Mucosa of stomach (tissue), 1 donor: ENCODE data around the gene KRT17.
"Not testable (repeated sequence)": the region's sequence is repeated elsewhere in the genome, so short reads cannot be mapped to it uniquely, and the experiment has no call there.

Source experiments
- H3K27me3 ChIP-seq: one replicate; pipeline ENCODE4 v1.7.0; 2013; ENCODE audit warnings: mild to moderate bottlenecking, low read length; ENCODE audit not compliant: control insufficient read depth, insufficient read depth
- H3K36me3 ChIP-seq: one replicate; pipeline ENCODE4 v1.7.0; 2013; ENCODE audit warnings: low read length; ENCODE audit not compliant: control insufficient read depth, insufficient read depth
- H3K4me1 ChIP-seq: one replicate; pipeline ENCODE4 v1.7.0; 2013; ENCODE audit warnings: mild to moderate bottlenecking, low read length; ENCODE audit not compliant: control insufficient read depth, insufficient read depth
- H3K4me3 ChIP-seq: one replicate; pipeline ENCODE4 v1.7.0; 2013; ENCODE audit warnings: low read length
- H3K9ac ChIP-seq: one replicate; pipeline ENCODE4 v1.7.0; 2013; ENCODE audit warnings: mild to moderate bottlenecking, low read length, moderate library complexity
- H3K9me3 ChIP-seq: one replicate; pipeline ENCODE4 v1.7.0; 2013; ENCODE audit warnings: mild to moderate bottlenecking, low read length, moderate library complexity; ENCODE audit not compliant: control insufficient read depth
- donor health status: Pancreatic carcinoma.

KRT17 gene

DNA sequence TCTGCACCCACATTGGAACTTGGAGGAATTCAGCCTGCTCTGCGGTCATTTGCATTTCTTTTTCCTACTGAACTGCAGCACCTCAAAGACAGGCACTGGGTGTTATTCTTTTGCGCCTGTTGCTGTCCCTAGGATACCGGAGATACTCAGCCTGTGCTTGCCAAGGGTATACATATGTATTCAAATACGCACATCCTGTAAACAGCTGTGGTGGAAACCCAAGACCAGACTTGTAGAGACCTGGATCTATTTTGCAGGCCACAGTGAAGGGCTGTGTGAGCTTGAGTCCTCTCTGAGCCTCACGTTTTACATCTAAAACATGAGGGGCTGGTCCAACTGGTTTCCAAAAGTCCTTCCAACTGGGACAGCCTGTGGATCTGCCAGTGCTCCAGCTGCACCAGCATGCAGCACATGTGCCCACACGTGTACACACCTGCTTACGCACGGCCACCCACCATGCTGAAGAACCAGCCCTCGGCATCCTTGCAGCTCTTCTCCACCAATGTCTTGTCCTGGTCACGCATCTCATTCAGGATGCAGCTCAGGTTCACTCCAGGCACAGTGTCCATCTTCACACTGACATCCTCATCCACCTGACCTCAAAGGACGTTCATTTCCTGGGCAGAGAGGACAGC lies 4.4 kb upstream of the KRT17 start:
- not testable (repeated sequence) for H3K36me3 ChIP-seq, H3K9me3 ChIP-seq

DNA sequence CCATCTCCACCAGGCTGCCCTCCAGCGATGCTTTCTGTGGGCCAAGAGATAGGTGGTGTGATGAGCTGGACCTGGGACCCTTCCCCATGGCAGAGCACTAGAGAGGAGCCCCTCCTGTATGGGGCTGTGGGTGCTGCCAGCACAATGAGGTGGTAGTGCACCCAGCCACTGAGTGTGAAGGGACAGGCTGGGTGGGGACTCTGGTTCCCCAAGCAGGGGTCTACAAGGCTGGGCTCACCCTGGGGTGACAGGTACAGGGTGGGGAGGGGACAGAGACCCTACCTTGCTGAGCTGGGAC lies 3.6 kb upstream of the KRT17 start:
- H3K4me3 ChIP-seq, H3K36me3 ChIP-seq, H3K9me3 ChIP-seq, H3K9ac ChIP-seq, H3K27me3 ChIP-seq: not testable (repeated sequence)
- peaks cover 24% of the 10 kb centered on the region for H3K4me1 ChIP-seq

More for the DNA sequence above, 4.4 kb upstream of the KRT17 start:
- H3K27me3 ChIP-seq, H3K9ac ChIP-seq, H3K4me3 ChIP-seq: not testable (repeated sequence)
- peaks cover 24% of the 10 kb centered on the region for H3K4me1 ChIP-seq

GRCh38 chr17:41627316-41628072 lies 3.1 kb upstream of the KRT17 start:
- no peaks in the 10 kb centered on the region for H3K36me3 ChIP-seq
- H3K27me3 ChIP-seq: peaks cover 3% of the 10 kb centered on the region
- peaks cover 24% of the 10 kb centered on the region for H3K4me1 ChIP-seq
- H3K9me3 ChIP-seq: no peaks in the 10 kb centered on the region
- H3K9ac ChIP-seq: no peak overlapping the region
- H3K4me3 ChIP-seq: no peak overlapping the region

- H3K9me3 ChIP-seq, H3K4me3 ChIP-seq, H3K9ac ChIP-seq, H3K27me3 ChIP-seq, H3K36me3 ChIP-seq: not testable (repeated sequence)
- H3K4me1 ChIP-seq: peaks cover 22% of the 10 kb centered on the region
Observed at GRCh38 chr17:41626914-41627295, 2.5 kb upstream of the KRT17 start.

GRCh38 chr17:41626028-41626913 lies 1.9 kb upstream of the KRT17 start:
- not testable (repeated sequence) for H3K9me3 ChIP-seq, H3K36me3 ChIP-seq, H3K4me3 ChIP-seq, H3K27me3 ChIP-seq, H3K9ac ChIP-seq
- H3K4me1 ChIP-seq: peaks cover 15% of the 10 kb centered on the region

DNA sequence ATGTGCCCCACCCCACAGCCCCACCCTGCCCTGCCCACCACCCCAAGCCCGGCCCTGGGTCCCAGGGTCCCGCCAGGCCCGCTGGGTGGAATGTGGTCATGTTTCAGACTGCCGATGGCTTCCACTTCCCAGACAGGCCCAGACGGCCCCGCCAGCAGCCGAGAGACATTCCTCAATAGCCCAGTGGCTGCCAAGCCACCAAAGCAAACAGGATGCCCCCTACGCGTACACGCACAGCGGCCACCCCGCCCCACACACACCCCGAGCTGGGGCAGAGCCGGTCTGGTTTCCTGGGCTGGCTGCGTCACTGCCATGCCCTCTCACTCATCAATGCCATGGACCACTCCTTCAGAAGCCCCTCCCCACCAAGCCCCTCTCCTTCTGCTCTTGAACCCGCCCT lies 1.2 kb upstream of the KRT17 start:
- H3K4me1 ChIP-seq: peaks cover 10% of the 10 kb centered on the region
- peaks cover 3% of the 10 kb centered on the region for H3K27me3 ChIP-seq
- H3K36me3 ChIP-seq: no peaks in the 10 kb centered on the region
- H3K9me3 ChIP-seq: no peaks in the 10 kb centered on the region
- no peak overlapping the region for H3K9ac ChIP-seq
- H3K4me3 ChIP-seq: no peak overlapping the region

- not testable (repeated sequence) for H3K27me3 ChIP-seq, H3K9me3 ChIP-seq, H3K9ac ChIP-seq, H3K4me1 ChIP-seq, H3K4me3 ChIP-seq, H3K36me3 ChIP-seq
Observed at GRCh38 chr17:41623184-41623861, 1.1 kb downstream of the KRT17 start.

DNA sequence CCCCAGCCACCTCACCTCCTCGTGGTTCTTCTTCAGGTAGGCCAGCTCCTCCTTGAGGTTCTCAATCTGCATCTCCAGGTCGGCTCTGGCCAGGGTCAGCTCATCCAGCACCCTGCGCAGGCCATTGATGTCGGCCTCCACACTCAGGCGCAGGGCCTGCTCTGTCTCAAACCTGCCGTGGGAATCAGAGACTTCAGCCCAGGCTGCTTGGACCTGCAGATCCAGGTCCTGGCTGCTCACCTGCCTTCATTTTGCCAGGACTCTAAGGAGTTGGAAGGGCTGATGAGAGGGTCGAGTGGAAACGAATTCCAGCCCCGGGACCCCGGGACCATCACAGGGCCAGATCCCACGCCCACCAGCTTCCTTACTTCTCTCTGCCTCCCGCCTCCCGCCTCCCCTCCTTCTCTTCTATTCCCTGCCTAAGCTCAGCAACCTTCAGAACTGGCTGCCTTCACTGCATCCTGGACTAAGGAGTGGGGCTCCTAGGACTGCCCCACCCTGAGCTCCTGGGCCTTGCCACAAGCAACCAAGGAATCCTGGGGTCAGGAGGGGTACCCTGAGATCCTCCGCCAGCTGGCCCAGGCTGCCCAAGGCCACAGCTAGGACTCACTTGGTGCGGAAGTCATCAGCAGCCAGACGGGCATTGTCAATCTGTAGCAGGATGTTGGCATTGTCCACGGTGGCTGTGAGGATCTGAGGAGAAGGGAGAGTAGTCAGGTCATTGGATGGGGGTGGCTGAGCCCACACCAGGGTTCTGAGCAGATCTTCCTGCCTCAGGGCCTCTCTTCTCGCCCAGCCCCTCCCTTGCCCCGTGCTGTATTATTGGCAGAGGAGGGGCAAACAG lies 1.8 kb downstream of the KRT17 start:
- H3K4me3 ChIP-seq: not testable (repeated sequence)

GRCh38 chr17:41621916-41622315 lies 2.5 kb downstream of the KRT17 start:
- Histone ChIP-seq H3K27me3 (peaks cover 10% of the 10 kb centered on the region), H3K4me3 (no peak overlapping the region), H3K9ac (no peak overlapping the region), H3K36me3 (no peaks in the 10 kb centered on the region), H3K9me3 (no peaks in the 10 kb centered on the region), H3K4me1 (no peaks in the 10 kb centered on the region)

More for the DNA sequence above, 1.8 kb downstream of the KRT17 start:
- H3K36me3 ChIP-seq, H3K9me3 ChIP-seq, H3K4me1 ChIP-seq, H3K9ac ChIP-seq, H3K27me3 ChIP-seq: not testable (repeated sequence)

DNA sequence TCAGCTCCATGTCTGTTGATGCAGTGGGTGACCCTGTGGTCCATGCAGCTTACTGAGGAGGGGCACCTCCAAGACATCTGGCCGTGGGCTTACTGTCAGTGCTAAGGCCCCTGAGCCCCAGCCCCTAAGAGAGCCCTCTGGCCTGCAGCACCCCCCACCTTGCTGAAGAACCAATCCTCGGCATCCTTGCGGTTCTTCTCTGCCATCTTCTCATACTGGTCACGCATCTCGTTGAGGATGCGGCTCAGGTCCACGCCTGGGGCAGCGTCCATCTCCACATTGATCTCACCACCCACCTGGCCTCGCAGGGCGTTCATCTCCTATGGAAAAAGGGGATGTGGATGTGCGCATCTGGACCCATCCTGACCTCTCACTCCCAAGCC lies 2.9 kb downstream of the KRT17 start:
- not testable (repeated sequence) for H3K36me3 ChIP-seq, H3K9ac ChIP-seq, H3K4me3 ChIP-seq, H3K4me1 ChIP-seq, H3K9me3 ChIP-seq
- peaks cover 10% of the 10 kb centered on the region for H3K27me3 ChIP-seq

GRCh38 chr17:41620583-41621434 lies 3.6 kb downstream of the KRT17 start:
- no peak overlapping the region for H3K4me3 ChIP-seq
- peaks cover 10% of the 10 kb centered on the region for H3K27me3 ChIP-seq
- H3K36me3 ChIP-seq: no peaks in the 10 kb centered on the region
- H3K4me1 ChIP-seq: no peaks in the 10 kb centered on the region
- H3K9ac ChIP-seq: no peak overlapping the region
- H3K9me3 ChIP-seq: no peaks in the 10 kb centered on the region
